T-helper 17 cell (primary cell): ENCODE results near the gene ACHE. TPM values are rescaled to one million over a fixed set of nuclear protein-coding genes. Genes with fewer than 3 reads are reported as not detected.

Experiments used
- ATAC-seq: fragments of 150-1000 bp; cut with Tn5 transposase; 2 replicates; pipeline ENCODE4 v1.10.0; 2021; ENCODE audit warnings: mild to moderate bottlenecking, moderate library complexity
- DNase-seq, 3 donors: peaks; one replicate each; pipeline versions ENCODE4 v3.0.0 to v3.0.0-alpha.2; 2020 to 2021
- H3K9me3 ChIP-seq: one replicate; pipeline ENCODE4 v1.7.0; 2013; ENCODE audit warnings: low read length, mild to moderate bottlenecking; ENCODE audit not compliant: control insufficient read depth, poor library complexity, severe bottlenecking
- H3K27ac Mint-ChIP-seq: one replicate; pipeline ENCODE4 v1.8.0; 2022; ENCODE audit warnings: mild to moderate bottlenecking, moderate library complexity, mixed read lengths
- H3K27me3 Mint-ChIP-seq: one replicate; pipeline ENCODE4 v1.8.0; 2022; ENCODE audit warnings: mixed read lengths
- H3K36me3 Mint-ChIP-seq: one replicate; pipeline ENCODE4 v1.8.0; 2022; ENCODE audit warnings: low read depth, mixed read lengths
- H3K4me1 Mint-ChIP-seq: one replicate; pipeline ENCODE4 v1.8.0; 2022; ENCODE audit warnings: mild to moderate bottlenecking, mixed read lengths
- H3K4me3 Mint-ChIP-seq: one replicate; pipeline ENCODE4 v1.8.0; 2022; ENCODE audit warnings: mild to moderate bottlenecking, moderate library complexity, mixed read lengths
- total RNA-seq, 4 donors: library from RNA in 2 of 4; stranded (reverse) in 2 of 4; gene quantifications; one replicate each; pipeline ENCODE4 v1.2.3 and lab custom pipeline; 2022 to 2026

Gene ACHE
- total RNA-seq, 2 donors from 2014 or later = 0.21 to 0.25 TPM

DNA sequence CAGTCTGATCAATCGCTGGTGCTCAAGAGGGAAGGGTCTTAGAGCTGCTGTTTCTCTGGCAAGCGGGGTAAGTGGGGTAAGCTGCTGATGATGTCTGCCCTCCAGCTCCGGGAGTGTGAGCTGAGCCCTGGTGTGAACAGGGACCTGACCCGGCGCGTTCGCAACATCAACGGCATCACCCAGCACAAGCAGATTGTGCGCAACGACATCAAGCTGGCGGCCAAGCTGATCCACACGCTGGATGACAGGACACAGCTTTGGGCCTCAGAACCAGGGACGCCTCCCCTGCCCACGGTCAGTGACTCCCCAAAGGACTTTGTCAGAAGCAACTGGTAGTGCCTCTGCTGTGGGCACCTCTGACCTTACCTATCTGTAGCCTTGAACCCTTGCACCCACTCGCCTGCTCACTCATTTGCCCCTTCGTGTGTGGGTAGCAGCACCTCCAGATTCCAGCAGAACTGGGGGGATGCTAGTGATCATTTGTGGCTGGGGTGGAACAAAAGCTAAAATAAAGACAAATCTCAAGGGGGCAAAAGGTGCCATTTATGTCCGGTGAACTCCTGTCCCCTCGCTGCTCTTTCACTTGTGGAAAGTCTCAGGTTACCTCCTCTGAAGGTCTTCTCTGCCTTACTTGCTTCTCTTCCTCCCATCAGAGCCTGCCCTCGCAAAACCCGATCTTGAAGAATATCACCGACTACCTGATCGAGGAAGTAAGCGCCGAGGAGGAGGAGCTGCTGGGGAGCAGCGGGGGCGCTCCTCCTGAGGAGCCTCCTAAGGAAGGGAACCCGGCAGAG, 9.3 kb downstream of the ACHE start:
- H3K9me3 ChIP-seq = no peaks in the 10 kb centered on the region
- peak overlapping the region; percentile 91 for H3K27ac Mint-ChIP-seq
- peak overlapping the region; percentile 43 for H3K4me3 Mint-ChIP-seq
- peaks cover 46% of the 10 kb centered on the region for H3K4me1 Mint-ChIP-seq
- H3K27me3 Mint-ChIP-seq = peaks cover 4% of the 10 kb centered on the region
- H3K36me3 Mint-ChIP-seq = peaks cover 24% of the 10 kb centered on the region
- no peak for ATAC-seq
- DNase-seq = no peak

DNA sequence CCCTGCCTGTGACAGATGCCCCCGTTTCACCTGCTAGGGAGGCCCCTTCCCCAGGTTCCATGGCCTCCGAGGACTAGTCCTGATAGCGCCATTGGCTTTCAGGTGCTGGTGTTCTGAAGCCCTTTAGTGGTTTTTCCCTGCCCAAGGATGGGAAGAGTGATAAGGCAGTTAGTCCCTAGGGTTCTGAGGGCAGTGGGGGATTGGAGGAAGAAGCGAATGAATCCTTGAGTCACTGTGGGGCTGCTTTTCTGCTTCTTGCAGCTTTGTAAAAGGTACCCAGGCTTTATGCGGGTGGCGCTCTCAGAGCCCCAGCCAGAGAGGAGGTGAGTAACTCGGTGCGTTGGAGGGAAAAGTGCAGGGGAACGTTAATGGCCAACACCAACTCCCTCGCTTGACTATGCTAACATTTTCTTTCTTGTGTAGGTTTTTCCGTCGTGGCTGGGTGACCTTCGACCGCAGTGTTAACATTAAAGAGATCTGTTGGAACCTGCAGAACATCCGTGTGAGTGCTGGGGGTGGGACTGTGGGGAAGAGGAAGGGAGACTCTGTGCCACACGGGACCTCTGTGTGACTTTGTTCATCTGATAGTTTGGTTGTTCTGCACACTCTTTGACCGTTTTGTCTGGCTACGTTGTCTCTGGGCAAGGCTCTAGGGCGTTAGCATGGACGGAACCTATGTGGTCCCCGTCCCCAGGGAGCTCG, 10.1 kb downstream of the ACHE start:
- no peak overlapping the region for H3K27ac Mint-ChIP-seq
- H3K9me3 ChIP-seq = no peaks in the 10 kb centered on the region
- peak overlapping the region; percentile 43 for H3K4me3 Mint-ChIP-seq
- H3K36me3 Mint-ChIP-seq = peaks cover 24% of the 10 kb centered on the region
- ATAC-seq (no peak), DNase-seq (no peak)
- H3K4me1 Mint-ChIP-seq = peaks cover 44% of the 10 kb centered on the region
- no peaks in the 10 kb centered on the region for H3K27me3 Mint-ChIP-seq

DNA sequence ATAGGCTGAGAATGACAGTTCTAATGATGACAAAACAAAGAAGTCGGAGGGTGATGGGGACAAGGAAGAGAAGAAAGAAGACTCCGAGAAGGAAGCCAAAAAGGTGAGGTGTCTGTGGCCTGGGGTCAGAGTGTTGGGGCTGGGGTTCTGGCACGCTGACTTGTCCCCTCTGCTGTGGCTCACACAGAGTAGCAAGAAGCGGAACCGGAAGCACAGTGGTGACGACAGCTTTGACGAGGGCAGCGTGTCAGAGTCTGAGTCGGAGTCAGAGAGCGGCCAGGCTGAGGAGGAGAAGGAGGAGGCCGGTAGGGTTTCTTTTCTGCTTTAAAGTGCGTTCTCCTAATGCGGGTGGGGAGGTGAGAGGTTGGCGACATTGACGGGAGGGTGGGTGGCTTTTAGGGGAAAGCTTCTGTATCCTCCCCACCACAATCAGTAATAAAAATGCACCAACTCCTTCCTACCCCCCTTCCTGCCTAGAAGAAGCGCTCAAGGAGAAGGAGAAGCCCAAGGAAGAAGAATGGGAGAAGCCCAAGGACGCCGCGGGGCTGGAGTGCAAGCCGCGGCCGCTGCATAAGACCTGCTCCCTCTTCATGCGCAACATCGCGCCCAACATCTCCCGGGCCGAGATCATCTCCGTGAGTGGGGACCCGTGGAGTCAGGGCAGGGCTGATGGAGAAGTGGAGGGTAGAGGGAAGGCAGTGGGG, 10.8 kb downstream of the ACHE start:
- ATAC-seq = peak; percentile 5
- no peak for DNase-seq
- Mint-ChIP-seq H3K4me1 (peaks cover 42% of the 10 kb centered on the region), H3K27me3 (no peaks in the 10 kb centered on the region), H3K36me3 (peaks cover 26% of the 10 kb centered on the region), H3K4me3 (peak overlapping the region; percentile 76), H3K27ac (no peak overlapping the region)
- no peaks in the 10 kb centered on the region for H3K9me3 ChIP-seq

DNA sequence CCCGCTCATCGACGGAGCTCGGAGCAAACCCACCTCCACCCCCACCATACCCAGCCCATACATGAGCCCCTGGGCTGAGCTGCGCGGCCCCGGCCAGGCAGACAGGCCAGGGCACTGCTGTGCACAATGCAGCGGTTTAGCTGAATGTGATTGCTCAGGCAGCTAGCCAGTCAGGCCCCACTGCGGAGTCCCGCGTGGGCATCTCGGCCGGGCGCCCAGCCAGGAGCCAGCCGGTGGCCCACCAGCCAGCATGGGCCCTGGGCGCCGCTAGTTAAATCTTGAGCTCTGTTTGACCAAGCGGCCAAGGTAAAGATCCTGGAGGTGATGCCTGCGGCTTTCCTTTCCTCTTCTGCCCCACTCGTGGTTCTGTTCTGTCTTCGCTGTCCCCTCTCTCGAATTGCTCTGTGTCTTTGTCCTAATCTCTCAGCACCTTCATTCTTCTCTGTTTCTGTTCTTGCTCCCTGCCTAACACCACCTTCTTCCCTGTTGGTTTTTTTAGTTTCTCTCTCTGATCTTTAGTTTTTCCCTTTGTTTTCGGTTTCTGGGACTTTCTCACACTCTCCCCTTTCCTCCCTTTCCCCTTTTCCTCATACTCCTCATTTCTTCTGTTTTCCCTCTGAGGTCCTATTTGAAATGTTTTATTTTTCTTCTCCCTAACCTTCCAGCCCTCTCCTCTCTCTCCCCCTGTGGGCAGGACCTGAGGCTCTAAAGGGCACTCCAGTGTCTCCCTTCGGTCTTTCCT, 12.7 kb downstream of the ACHE start:
- H3K27ac Mint-ChIP-seq = no peak overlapping the region

DNA sequence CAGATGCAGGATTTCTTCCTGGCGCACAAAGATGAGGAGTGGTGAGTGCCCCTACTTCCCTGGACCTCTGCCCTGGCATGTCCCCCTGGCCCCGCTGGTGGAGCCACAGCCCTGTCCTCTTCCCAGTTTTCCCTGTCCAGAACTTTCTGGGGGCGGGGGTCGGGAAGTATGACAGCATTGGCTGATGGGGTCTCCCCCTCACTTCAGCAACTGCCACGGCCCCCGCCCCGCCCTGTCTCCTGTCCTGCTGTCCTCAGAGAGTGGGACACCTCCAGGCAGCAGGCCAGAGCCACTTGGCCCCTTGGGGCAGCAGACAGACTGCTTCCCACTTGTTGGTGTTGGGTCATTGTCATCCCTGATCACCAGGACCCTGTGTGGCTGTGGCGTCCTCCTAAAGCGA, 13.5 kb downstream of the ACHE start:
- H3K36me3 Mint-ChIP-seq = peaks cover 23% of the 10 kb centered on the region
- no peak for DNase-seq
- no peaks in the 10 kb centered on the region for H3K27me3 Mint-ChIP-seq

More for the DNA sequence above, 12.7 kb downstream of the ACHE start:
- peaks cover 48% of the 10 kb centered on the region for H3K4me1 Mint-ChIP-seq
- H3K9me3 ChIP-seq = no peaks in the 10 kb centered on the region
- ATAC-seq (no peak), DNase-seq (no peak)
- no peaks in the 10 kb centered on the region for H3K27me3 Mint-ChIP-seq
- no peak overlapping the region for H3K4me3 Mint-ChIP-seq
- H3K36me3 Mint-ChIP-seq = peaks cover 24% of the 10 kb centered on the region

DNA sequence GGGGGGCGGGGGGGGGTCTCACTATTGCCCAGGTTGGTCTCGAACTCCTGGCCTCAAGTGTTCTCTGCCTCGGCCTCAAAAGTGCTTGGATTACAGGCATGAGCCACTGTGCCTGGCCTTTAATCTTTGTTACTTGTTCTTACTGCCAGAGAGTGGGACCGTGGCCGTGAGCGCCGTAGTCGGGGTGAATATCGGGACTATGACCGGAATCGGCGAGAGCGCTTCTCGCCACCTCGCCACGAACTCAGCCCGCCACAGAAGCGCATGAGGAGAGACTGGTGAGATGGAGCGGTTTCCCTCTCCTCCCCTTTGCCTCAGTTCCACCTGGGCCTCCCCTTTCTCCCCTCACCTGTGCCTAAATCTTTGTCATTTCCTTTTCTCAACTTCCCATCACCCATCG, 14.6 kb downstream of the ACHE start:
- H3K27ac Mint-ChIP-seq = no peak overlapping the region
- ATAC-seq (no peak), DNase-seq (no peak)
- peaks cover 42% of the 10 kb centered on the region for H3K4me1 Mint-ChIP-seq
- no peaks in the 10 kb centered on the region for H3K9me3 ChIP-seq
- no peaks in the 10 kb centered on the region for H3K27me3 Mint-ChIP-seq
- peaks cover 20% of the 10 kb centered on the region for H3K36me3 Mint-ChIP-seq
- peak overlapping the region; percentile 21 for H3K4me3 Mint-ChIP-seq

More for the DNA sequence above, 13.5 kb downstream of the ACHE start:
- H3K4me1 Mint-ChIP-seq = peaks cover 43% of the 10 kb centered on the region
- no peaks in the 10 kb centered on the region for H3K9me3 ChIP-seq
- no peak for ATAC-seq
- no peak overlapping the region for H3K4me3 Mint-ChIP-seq
- H3K27ac Mint-ChIP-seq = peak overlapping the region; percentile 8

DNA sequence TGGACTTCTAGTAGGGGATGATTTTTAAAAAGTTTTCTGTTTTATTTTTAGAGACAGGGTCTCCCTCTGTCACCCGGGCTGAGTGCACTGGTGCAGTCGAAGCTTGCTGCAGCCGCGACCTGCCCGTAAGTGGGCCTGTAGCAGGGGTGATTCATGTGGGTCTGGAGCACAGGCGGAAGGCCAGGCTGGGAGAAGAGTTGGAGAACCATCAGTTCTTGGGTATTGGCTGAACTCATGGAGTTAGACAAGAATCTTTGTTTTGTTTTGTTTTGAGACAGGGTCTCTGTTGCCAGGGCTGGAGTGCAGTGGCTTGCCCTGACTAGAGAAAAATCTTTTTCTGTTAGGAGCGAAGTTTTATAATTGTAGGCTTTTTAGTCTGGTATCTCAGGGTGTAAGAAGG, 15.0 kb downstream of the ACHE start:
- no peaks in the 10 kb centered on the region for H3K9me3 ChIP-seq
- H3K27me3 Mint-ChIP-seq = no peaks in the 10 kb centered on the region
- H3K27ac Mint-ChIP-seq = no peak overlapping the region
- peaks cover 15% of the 10 kb centered on the region for H3K36me3 Mint-ChIP-seq
- DNase-seq (no peak), ATAC-seq (no peak)
- peaks cover 44% of the 10 kb centered on the region for H3K4me1 Mint-ChIP-seq
- H3K4me3 Mint-ChIP-seq = no peak overlapping the region

DNA sequence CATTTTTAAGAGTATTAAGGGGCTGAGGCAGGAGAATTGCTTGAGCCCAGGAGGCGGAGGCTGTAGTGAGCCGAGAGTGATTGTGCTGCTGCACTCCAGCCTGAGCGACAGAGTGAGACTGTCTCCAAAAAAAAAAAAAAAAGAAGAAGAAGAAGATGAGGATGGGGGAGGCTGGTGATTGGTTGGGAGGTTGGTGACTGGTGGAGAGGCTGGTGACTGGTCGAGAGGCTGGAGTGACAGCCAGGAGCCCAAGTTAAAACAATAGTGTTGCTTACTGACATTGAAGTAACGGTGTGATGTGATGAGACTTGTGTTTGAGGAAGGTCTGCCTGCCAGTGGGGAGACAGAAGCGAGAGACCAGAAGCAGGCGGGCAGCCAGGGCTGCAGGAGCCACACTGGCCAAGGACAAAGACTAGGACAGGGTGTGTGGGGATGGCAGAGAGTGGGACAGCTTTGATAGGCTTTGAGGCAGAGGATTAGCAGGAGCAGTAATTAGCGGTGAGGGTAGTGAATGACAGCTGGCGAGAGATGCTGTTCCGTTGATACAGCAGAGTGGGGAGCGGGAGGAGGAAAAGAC, 15.9 kb downstream of the ACHE start:
- H3K36me3 Mint-ChIP-seq = peaks cover 13% of the 10 kb centered on the region
- peak overlapping the region; percentile 57 for H3K4me3 Mint-ChIP-seq
- H3K27ac Mint-ChIP-seq = peak overlapping the region; percentile 82
- peaks cover 49% of the 10 kb centered on the region for H3K4me1 Mint-ChIP-seq
- DNase-seq (no peak), ATAC-seq (no peak)
- H3K9me3 ChIP-seq = no peaks in the 10 kb centered on the region
- no peaks in the 10 kb centered on the region for H3K27me3 Mint-ChIP-seq

DNA sequence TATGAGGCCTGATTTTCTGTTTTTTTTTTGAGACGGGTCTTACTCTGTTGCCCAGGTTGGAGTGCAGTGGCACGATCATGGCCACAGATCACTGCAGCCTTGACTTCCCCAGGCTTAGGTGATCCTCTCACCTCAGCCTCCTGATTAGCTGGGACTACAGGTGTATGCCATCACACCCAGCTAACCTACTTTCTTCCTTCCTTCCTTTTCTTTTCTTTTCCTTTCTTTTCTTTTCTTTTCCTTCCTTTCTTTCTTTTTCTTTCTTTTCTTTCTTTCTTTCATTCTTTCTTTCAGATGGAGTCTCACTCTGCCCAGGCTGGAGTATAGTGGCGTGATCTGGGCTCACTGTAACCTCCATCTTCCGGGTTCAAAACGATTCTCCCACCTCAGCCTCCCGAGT, 17.0 kb downstream of the ACHE start:
- no peaks in the 10 kb centered on the region for H3K27me3 Mint-ChIP-seq
- H3K4me1 Mint-ChIP-seq = peaks cover 50% of the 10 kb centered on the region
- H3K36me3 Mint-ChIP-seq = peaks cover 9% of the 10 kb centered on the region
- no peak overlapping the region for H3K27ac Mint-ChIP-seq
- no peak for DNase-seq
- no peaks in the 10 kb centered on the region for H3K9me3 ChIP-seq
- H3K4me3 Mint-ChIP-seq = peak overlapping the region; percentile 67
- no peak for ATAC-seq

DNA sequence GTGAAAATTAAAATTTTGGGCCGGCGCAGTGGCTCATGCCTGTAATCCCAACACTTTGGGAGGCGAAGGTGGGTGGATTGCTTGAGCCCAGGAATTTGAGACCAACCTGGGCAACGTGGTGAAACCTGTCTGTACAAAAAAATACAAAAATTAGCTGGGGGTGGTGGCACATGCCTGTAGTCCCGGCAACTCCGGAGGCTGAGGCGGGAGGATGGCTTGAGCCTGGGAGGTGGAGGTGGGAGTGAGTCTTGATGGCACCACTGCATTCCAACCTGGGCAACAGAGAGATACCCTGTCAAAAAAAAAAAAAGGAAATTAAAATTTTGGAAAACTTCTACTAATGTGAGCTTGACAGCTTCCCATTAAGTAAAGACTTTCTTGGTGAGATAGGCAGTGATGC, 17.7 kb downstream of the ACHE start:
- DNase-seq (no peak), ATAC-seq (no peak)
- no peak overlapping the region for H3K4me3 Mint-ChIP-seq
- H3K36me3 Mint-ChIP-seq = peaks cover 9% of the 10 kb centered on the region
- no peaks in the 10 kb centered on the region for H3K9me3 ChIP-seq
- H3K4me1 Mint-ChIP-seq = peaks cover 45% of the 10 kb centered on the region
- H3K27ac Mint-ChIP-seq = peak overlapping the region; percentile 63
- H3K27me3 Mint-ChIP-seq = no peaks in the 10 kb centered on the region

DNA sequence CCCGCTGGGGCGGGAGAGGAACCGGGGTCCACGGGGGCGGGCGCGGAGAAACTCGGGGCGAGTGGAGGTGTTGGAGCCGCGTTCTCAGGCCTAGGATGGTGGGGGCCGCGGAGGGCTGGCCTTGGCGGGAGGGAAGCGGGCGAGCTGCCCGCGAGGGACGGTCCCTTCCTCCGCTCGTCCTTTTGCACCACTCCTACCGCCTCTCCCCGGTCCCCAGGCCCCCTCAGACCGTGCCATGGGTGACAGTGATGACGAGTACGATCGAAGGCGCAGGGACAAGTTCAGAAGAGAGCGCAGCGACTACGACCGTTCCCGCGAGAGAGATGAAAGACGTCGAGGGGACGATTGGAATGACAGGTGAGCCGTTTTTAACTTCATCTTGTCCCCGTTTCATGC, 20.3 kb downstream of the ACHE start:
- peak; percentile 21 for ATAC-seq
- Mint-ChIP-seq H3K4me1 (peaks cover 37% of the 10 kb centered on the region), H3K27me3 (no peaks in the 10 kb centered on the region), H3K4me3 (peak overlapping the region; percentile 98), H3K27ac (peak overlapping the region; percentile 94), H3K36me3 (peaks cover 12% of the 10 kb centered on the region)
- H3K9me3 ChIP-seq = no peaks in the 10 kb centered on the region
- no peak for DNase-seq

DNA sequence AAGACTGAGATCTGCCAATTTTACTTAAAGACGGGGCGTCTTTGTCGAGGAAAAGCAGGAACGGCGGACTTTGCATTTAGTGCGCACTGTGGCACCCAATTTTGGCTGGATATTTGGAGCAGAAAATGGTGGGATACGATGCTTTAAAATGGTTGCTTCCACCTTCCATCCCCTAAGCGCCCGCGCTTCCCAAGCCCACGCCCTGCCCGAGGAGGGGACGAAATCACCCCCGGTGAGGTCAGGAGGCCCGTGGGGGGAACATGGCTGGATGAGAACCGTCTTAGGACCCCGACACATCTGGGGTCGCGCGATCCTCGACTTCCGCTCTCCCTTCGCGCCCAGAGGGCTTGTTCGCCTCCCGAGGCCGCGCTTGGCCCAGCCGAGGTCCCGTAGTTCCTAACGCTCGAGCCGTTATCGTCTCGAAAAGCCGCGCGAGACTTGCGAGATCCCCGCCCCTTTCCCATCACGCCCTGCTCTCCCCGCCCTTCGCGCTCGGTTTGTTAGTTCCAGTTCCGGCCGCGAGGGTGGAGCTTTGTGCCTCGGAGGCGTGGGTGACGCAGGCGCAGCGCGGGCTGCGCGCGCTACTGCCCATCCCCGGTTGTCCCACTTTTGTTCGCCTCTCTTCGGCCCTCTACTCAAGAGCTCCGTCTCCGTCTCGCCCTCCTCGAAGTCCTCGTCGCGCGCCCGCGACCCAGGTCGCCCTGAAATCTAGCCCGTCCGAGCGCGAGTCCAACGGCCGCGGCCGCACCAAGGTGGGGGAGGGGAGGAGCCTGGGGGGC, 20.9 kb downstream of the ACHE start, which contains the start of gene SRRT:
SRRT (plus strand) TSS at position 527 of the 779 bp plus-strand sequence. CDS start 488 bp downstream, outside the sequence.
- Mint-ChIP-seq H3K36me3 (peaks cover 10% of the 10 kb centered on the region), H3K4me1 (peaks cover 33% of the 10 kb centered on the region), H3K27me3 (no peaks in the 10 kb centered on the region), H3K4me3 (peak within 1 kb of the TSS; percentile 98), H3K27ac (peak within 1 kb of the TSS; percentile 94)
- DNase-seq (peak; percentile 95 to 97 (median 96)), ATAC-seq (peak; percentile 96)
- H3K9me3 ChIP-seq = no peaks in the 10 kb centered on the region
